IMR-90 (cell line): Measurements from ENCODE around the gene IZUMO2. TPM values are rescaled to one million over a fixed set of nuclear protein-coding genes. Genes with fewer than 3 reads are reported as not detected.

Experiments used
- ATAC-seq: fragments of 200-7000 bp; cut with Tn5 transposase; 2 replicates; pipeline ENCODE4 v1.9.1; 2020; ENCODE audit warnings: low read depth, mild to moderate bottlenecking, moderate library complexity
- BruUV-seq: library from RNA; stranded (reverse); fragments of 400-500 nt; replicated peaks from 2 replicates; lab custom pipeline; 2021; lab: Mats Ljungman, UMichigan
- CTCF ChIA-PET: fragments of 300-600 bp; formaldehyde crosslinking; extraction: SDS; loops from one replicate; lab custom pipeline; 2021; ENCODE audit warnings: antibody characterized with exemption; lab: Yijun Ruan, JAX
- POLR2A ChIA-PET: fragments of 300-600 bp; sonication (Branson Sonifier 250); formaldehyde crosslinking; loops from one replicate; lab custom pipeline; 2022; ENCODE audit warnings: antibody characterized with exemption; ENCODE audit not compliant: unreplicated experiment; lab: Charles Lee
- DNase-seq: peaks from one replicate; pipeline ENCODE4 v3.0.0; 2013
- H2AFZ ChIP-seq: replicated peaks from 2 replicates; pipeline ENCODE3; 2013; ENCODE audit warnings: low read length, mild to moderate bottlenecking; ENCODE audit not compliant: poor library complexity
- H2AK5ac ChIP-seq: 2 replicates; pipeline ENCODE4 v1.6.1; 2013; ENCODE audit warnings: low read depth, low read length, inconsistent platforms
- H2AK9ac ChIP-seq: replicated peaks from 2 replicates; pipeline ENCODE3; 2013; ENCODE audit warnings: mild to moderate bottlenecking, low read depth, low read length, moderate library complexity; ENCODE audit not compliant: poor library complexity
- H2BK120ac ChIP-seq: 2 replicates; pipeline ENCODE4 v1.6.1; 2013; ENCODE audit warnings: low read depth, low read length, inconsistent platforms
- H2BK15ac ChIP-seq: 3 replicates; pipeline ENCODE4 v1.6.1; 2013; ENCODE audit warnings: low read depth, low read length, inconsistent platforms
- H2BK20ac ChIP-seq: 2 replicates; pipeline ENCODE4 v1.6.1; 2013; ENCODE audit warnings: low read depth, mild to moderate bottlenecking, inconsistent platforms, low read length, moderate library complexity
- H2BK5ac ChIP-seq: 2 replicates; pipeline ENCODE4 v1.6.1; 2013; ENCODE audit warnings: mild to moderate bottlenecking, low read depth, low read length, inconsistent platforms; ENCODE audit not compliant: poor library complexity, severe bottlenecking
- H3K14ac ChIP-seq: replicated peaks from 2 replicates; pipeline ENCODE4 v1.6.1; 2013; ENCODE audit warnings: low read depth, low read length, inconsistent platforms
- H3K18ac ChIP-seq: 2 replicates; pipeline ENCODE4 v1.6.1; 2013; ENCODE audit warnings: low read depth, low read length, control low read depth
- H3K23ac ChIP-seq: 2 replicates; pipeline ENCODE4 v1.6.1; 2013; ENCODE audit warnings: low read depth, low read length, inconsistent platforms
- H3K27ac ChIP-seq: 2 replicates; pipeline ENCODE4 v1.5.1; 2013; ENCODE audit warnings: mild to moderate bottlenecking, control low read depth, low read length; ENCODE audit not compliant: insufficient read depth
- H3K27me3 ChIP-seq: 2 replicates; pipeline ENCODE4 v1.6.1; 2013; ENCODE audit warnings: low read length; ENCODE audit not compliant: control insufficient read depth, insufficient read depth
- H3K36me3 ChIP-seq: 2 replicates; pipeline ENCODE4 v1.6.1; 2013; ENCODE audit warnings: low read length, mixed read lengths; ENCODE audit not compliant: control insufficient read depth, insufficient read depth
- H3K4ac ChIP-seq: 2 replicates; pipeline ENCODE4 v1.6.1; 2013; ENCODE audit warnings: low read depth, low read length, inconsistent platforms
- H3K4me1 ChIP-seq: 2 replicates; pipeline ENCODE4 v1.6.1; 2013; ENCODE audit warnings: low read length, mixed read lengths; ENCODE audit not compliant: control insufficient read depth, insufficient read depth
- H3K4me2 ChIP-seq: 2 replicates; pipeline ENCODE4 v1.6.1; 2013; ENCODE audit warnings: low read depth, mild to moderate bottlenecking, control low read depth, low read length, moderate library complexity
- H3K4me3 ChIP-seq: 2 replicates; pipeline ENCODE4 v1.5.1; 2013; ENCODE audit warnings: low read depth, mild to moderate bottlenecking, control low read depth, low read length, moderate library complexity; ENCODE audit not compliant: insufficient read depth
- H3K56ac ChIP-seq: 2 replicates; pipeline ENCODE4 v1.6.1; 2013; ENCODE audit warnings: low read length, inconsistent platforms; ENCODE audit not compliant: insufficient read depth; ENCODE audit errors: extremely low read depth
- H3K79me1 ChIP-seq, 2 experiments: 2 replicates each; pipeline ENCODE4 v1.6.1; 2013; ENCODE audit warnings: low read length in 2 of 2, inconsistent platforms in 1 of 2, low read depth in 1 of 2
- H3K9ac ChIP-seq: 2 replicates; pipeline ENCODE4 v1.6.1; 2013; ENCODE audit warnings: low read depth, low read length, control low read depth
- H3K9me1 ChIP-seq: 2 replicates; pipeline ENCODE4 v1.6.1; 2013; ENCODE audit warnings: low read length, inconsistent platforms; ENCODE audit not compliant: insufficient read depth
- H3K9me3 ChIP-seq: 2 replicates; pipeline ENCODE4 v1.6.1; 2013; ENCODE audit warnings: low read length; ENCODE audit not compliant: control insufficient read depth, insufficient read depth
- H4K20me1 ChIP-seq: 2 replicates; pipeline ENCODE4 v1.6.1; 2013; ENCODE audit warnings: low read length, inconsistent platforms; ENCODE audit not compliant: insufficient read depth
- H4K5ac ChIP-seq: 2 replicates; pipeline ENCODE4 v1.6.1; 2013; ENCODE audit warnings: mild to moderate bottlenecking, low read depth, low read length, control low read depth
- H4K8ac ChIP-seq, 2 experiments: 2 replicates each; pipeline ENCODE4 v1.6.1; 2013; ENCODE audit warnings: low read depth in 2 of 2, low read length in 2 of 2, control low read depth in 1 of 2, inconsistent platforms in 1 of 2
- H4K91ac ChIP-seq: 2 replicates; pipeline ENCODE4 v1.6.1; 2013; ENCODE audit warnings: low read depth, low read length, inconsistent platforms; ENCODE audit not compliant: insufficient read depth
- BHLHE40 ChIP-seq: fragments of 150-350 bp; IDR thresholded peaks from 2 replicates; pipeline ENCODE4 v1.6.1; 2016; ENCODE audit warnings: mild to moderate bottlenecking, low read depth, low read length
- CEBPB ChIP-seq: IDR thresholded peaks from 2 replicates; pipeline ENCODE4 v1.6.1; 2012; ENCODE audit warnings: low read depth, low read length, improper control_type of control experiment
- CHD1 ChIP-seq: IDR thresholded peaks from 2 replicates; pipeline ENCODE4 v1.6.1; 2012; ENCODE audit warnings: low read depth, low read length, improper control_type of control experiment
- MAZ ChIP-seq: IDR thresholded peaks from 2 replicates; pipeline ENCODE4 v1.6.1; 2012; ENCODE audit warnings: low read depth, mild to moderate bottlenecking, low read length, improper control_type of control experiment, moderate library complexity, borderline replicate concordance
- MXI1 ChIP-seq: IDR thresholded peaks from 2 replicates; pipeline ENCODE4 v1.6.1; 2012; ENCODE audit warnings: low read depth, mild to moderate bottlenecking, low read length, moderate library complexity, borderline replicate concordance
- NFE2L2 ChIP-seq: fragments of 150-350 bp; IDR thresholded peaks from 2 replicates; pipeline ENCODE4 v1.6.1; 2016; ENCODE audit warnings: low read depth, mild to moderate bottlenecking, low read length
- POLR2A ChIP-seq: IDR thresholded peaks from 2 replicates; pipeline ENCODE4 v1.6.1; 2012; ENCODE audit warnings: mild to moderate bottlenecking, low read depth, low read length
- RAD21 ChIP-seq: IDR thresholded peaks from 2 replicates; pipeline ENCODE4 v1.6.1; 2012; ENCODE audit warnings: low read length, improper control_type of control experiment
- RCOR1 ChIP-seq: IDR thresholded peaks from 2 replicates; pipeline ENCODE4 v1.6.1; 2012; ENCODE audit warnings: mild to moderate bottlenecking, low read length, improper control_type of control experiment; ENCODE audit not compliant: insufficient replicate concordance
- WGBS, 2 experiments: methylation state at CpG; one replicate each; pipeline versions ENCODE4 v1.1.5 to v1.1.7; 2013; ENCODE audit warnings: missing lambda C conversion rate in 2 of 2; ENCODE audit not compliant: insufficient read length in 1 of 2; ENCODE audit errors: extremely low coverage in 2 of 2; 5-methylcytosine and 5-hydroxymethylcytosine counted together
- dilution Hi-C: fragments of 300-500 bp; cut with HindIII; formaldehyde crosslinking; loops from one replicate; pipeline ENCODE4 v1.14.3; 2018; ENCODE audit warnings: low sequenced_read_pairs; ENCODE audit not compliant: unreplicated experiment
- in situ Hi-C: fragments of 300-500 bp; cut with MboI; formaldehyde crosslinking; loops from 3 replicates; pipeline ENCODE4 v1.14.3; 2019; ENCODE audit warnings: low sequenced_read_pairs, inconsistent platforms, mixed read lengths
- intact Hi-C: fragments of 100-400 bp; cut with micrococcal nuclease; formaldehyde crosslinking; loops from 2 replicates; pipeline ENCODE4 v1.10.0; 2022
- polyA plus RNA-seq, 3 experiments: library from polyadenylated mRNA; depleted of rRNA; stranded (reverse); fragments of >200 nt; gene quantifications; 2 replicates each; pipeline ENCODE4 v1.2.3, GENCODE V29; 2012; ENCODE audit warnings: low replicate concordance in 1 of 3
- total RNA-seq: library from RNA; depleted of rRNA; stranded (reverse); fragments of >200 nt; gene quantifications from 2 replicates; pipeline ENCODE4 v1.2.3, GENCODE V29; 2012
- TF ChIP-seq, protein P1 (sequence below): fragments of 150-350 bp; IDR thresholded peaks from 2 replicates; pipeline ENCODE4 v1.6.1; 2016; ENCODE audit warnings: low read depth, mild to moderate bottlenecking, low read length, moderate library complexity, borderline replicate concordance
- TF ChIP-seq, protein P2 (sequence below): fragments of 150-350 bp; IDR thresholded peaks from 2 replicates; pipeline ENCODE4 v1.6.1; 2017; ENCODE audit warnings: mild to moderate bottlenecking, antibody characterized with exemption, low read length, low read depth

Gene IZUMO2
- total and polyA plus RNA-seq, 2 of the 4 experiments (the other 2 are of a cell fraction), result not detected

DNA sequence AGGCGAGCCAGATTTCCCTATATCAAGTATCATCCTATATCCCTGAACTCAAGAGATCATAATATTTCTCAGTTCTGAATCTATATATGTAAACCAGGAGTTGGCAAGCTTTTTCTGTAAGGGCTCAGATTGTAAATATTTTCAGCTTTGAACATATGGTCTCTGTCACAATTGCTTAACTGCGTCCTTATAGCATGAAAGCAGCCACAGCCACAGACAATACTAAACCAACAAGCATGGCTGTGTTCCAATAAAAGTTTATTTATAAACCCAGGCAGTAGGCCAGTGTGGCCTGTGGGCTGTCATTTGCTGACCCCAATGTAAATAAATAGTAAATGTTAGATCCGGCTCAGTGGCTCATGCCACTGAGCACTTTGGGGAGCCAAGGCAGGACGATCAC lies 28.1 kb upstream of the IZUMO2 start:
- H3K79me1 ChIP-seq, result no peaks in the 10 kb centered on the region
- no peak overlapping the region for H3K56ac ChIP-seq
- ChIA-PET POLR2A (no interaction called here), CTCF (no interaction called here)
- H3K4me2 ChIP-seq, result no peak overlapping the region
- intact Hi-C loops (no loop called here), in situ Hi-C loops (no loop called here), dilution Hi-C loops (no loop called here)
- H2BK15ac ChIP-seq, result no peak overlapping the region
- H2BK120ac ChIP-seq, result no peak overlapping the region
- H3K9me3 ChIP-seq, result peaks cover 18% of the 10 kb centered on the region
- H3K9me1 ChIP-seq, result no peaks in the 10 kb centered on the region
- no peak overlapping the region for H3K4ac ChIP-seq
- TF ChIP-seq RAD21, result no peak
- no peak for TF ChIP-seq MXI1
- TF ChIP-seq RCOR1, result no peak
- no peak for TF ChIP-seq POLR2A
- TF ChIP-seq CHD1, result no peak
- TF ChIP-seq, protein P1, sequence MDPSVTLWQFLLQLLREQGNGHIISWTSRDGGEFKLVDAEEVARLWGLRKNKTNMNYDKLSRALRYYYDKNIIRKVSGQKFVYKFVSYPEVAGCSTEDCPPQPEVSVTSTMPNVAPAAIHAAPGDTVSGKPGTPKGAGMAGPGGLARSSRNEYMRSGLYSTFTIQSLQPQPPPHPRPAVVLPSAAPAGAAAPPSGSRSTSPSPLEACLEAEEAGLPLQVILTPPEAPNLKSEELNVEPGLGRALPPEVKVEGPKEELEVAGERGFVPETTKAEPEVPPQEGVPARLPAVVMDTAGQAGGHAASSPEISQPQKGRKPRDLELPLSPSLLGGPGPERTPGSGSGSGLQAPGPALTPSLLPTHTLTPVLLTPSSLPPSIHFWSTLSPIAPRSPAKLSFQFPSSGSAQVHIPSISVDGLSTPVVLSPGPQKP, result no peak
- no peak for TF ChIP-seq NFE2L2
- no peak for TF ChIP-seq MAZ
- TF ChIP-seq, protein P2, sequence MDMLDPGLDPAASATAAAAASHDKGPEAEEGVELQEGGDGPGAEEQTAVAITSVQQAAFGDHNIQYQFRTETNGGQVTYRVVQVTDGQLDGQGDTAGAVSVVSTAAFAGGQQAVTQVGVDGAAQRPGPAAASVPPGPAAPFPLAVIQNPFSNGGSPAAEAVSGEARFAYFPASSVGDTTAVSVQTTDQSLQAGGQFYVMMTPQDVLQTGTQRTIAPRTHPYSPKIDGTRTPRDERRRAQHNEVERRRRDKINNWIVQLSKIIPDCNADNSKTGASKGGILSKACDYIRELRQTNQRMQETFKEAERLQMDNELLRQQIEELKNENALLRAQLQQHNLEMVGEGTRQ, result no peak
- TF ChIP-seq BHLHE40, result no peak
- TF ChIP-seq CEBPB, result no peak
- H3K23ac ChIP-seq, result no peak overlapping the region
- BruUV-seq, result no TSS peak
- no CpG with 5 or more reads among the region's 4 CpGs for WGBS, 2 experiments
- no peak overlapping the region for H2AFZ ChIP-seq
- no peak overlapping the region for H2BK20ac ChIP-seq
- H4K8ac ChIP-seq, result no peak overlapping the region
- ATAC-seq, result no peak
- no peak overlapping the region for H3K18ac ChIP-seq
- DNase-seq, result no peak
- H3K36me3 ChIP-seq, result no peaks in the 10 kb centered on the region
- no peaks in the 10 kb centered on the region for H3K4me1 ChIP-seq
- H4K91ac ChIP-seq, result no peak overlapping the region
- no peak overlapping the region for H2BK5ac ChIP-seq
- H3K14ac ChIP-seq, result no peak overlapping the region
- H3K27ac ChIP-seq, result no peak overlapping the region
- no peak overlapping the region for H2AK5ac ChIP-seq
- H4K20me1 ChIP-seq, result no peaks in the 10 kb centered on the region
- no peak overlapping the region for H2AK9ac ChIP-seq
- H3K4me3 ChIP-seq, result no peak overlapping the region
- H3K27me3 ChIP-seq, result no peaks in the 10 kb centered on the region
- H4K5ac ChIP-seq, result no peak overlapping the region
- no peak overlapping the region for H3K9ac ChIP-seq
